ENCODE results near the gene SLAMF9. TPM values are rescaled to one million over a fixed set of nuclear protein-coding genes. Genes with fewer than 3 reads are reported as not detected.

The SLAMF9 gene
- total RNA-seq, 1 experiment from 2014 or later, result not detected

DNA sequence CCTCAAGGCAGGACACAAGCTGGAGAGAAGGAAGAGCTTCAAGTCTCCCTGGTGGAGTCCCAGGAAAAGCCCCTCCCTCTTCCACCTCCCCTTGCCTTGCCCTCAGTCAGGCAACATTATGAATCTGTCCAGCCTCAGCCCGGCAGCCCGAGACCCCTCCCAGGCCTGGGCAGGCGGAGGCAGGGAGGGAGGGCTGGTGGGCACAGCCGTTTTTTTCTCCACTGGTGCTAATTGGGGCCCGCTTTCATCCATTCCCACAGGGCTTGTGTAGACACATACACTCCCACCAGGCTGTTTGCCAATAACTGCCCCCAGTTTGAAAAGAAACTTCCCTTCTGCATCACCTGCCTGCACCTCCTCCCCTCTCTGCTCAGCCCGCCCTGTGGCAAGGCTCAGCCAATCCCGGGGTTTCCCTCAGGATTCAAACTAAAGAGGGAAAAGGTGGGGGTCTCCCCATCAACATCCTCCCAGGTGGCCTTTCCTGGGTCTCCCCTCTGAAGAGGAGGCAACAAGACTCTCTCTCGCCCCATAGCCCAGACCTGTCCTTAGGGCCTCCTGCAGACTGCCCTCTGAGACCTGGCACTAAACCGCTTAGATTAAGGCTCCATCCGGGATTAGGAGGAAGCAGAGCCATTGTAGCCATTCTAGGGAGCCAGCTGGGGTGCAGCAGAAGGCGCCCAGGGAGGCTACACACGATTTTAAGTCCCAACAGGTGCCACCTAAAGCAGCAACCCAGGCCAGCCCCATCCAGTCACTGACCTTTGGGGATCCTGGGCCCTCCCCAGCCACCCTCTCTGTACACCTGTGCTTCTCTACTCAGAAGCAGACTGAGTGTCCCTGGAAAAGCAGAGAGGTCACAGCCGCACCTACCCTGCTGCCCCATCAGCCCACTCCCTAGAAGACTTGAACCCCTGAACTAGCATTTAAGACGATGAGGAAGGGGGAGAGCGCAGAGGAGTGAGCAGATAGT is 12.2 kb downstream of the SLAMF9 start:
- CTCF ChIA-PET, result no interaction called here
- no TSS peak for BruUV-seq (replicated peaks)
- H3K4me1 ChIP-seq (ENCODE audit: insufficient read depth, low read length, poor library complexity, severe bottlenecking), result peaks cover 6% of the 10 kb centered on the region
- intact Hi-C loops (cut with micrococcal nuclease; ENCODE audit: unreplicated experiment), result no loop called here
- no peaks in the 10 kb centered on the region for H3K36me3 ChIP-seq (ENCODE audit: insufficient read depth, low read length, poor library complexity, severe bottlenecking)
- no peak for DNase-seq (ENCODE audit: low spot score)
- H3K27me3 ChIP-seq (replicated peaks; ENCODE audit: insufficient read depth, low read depth, low read length, poor library complexity), result no peaks in the 10 kb centered on the region
- TF ChIP-seq EZH2 (IDR thresholded peaks at IDR 0.05; ENCODE audit: borderline replicate concordance, low read depth, low read length, poor library complexity, severe bottlenecking), result no peak
- TF ChIP-seq, protein P1, sequence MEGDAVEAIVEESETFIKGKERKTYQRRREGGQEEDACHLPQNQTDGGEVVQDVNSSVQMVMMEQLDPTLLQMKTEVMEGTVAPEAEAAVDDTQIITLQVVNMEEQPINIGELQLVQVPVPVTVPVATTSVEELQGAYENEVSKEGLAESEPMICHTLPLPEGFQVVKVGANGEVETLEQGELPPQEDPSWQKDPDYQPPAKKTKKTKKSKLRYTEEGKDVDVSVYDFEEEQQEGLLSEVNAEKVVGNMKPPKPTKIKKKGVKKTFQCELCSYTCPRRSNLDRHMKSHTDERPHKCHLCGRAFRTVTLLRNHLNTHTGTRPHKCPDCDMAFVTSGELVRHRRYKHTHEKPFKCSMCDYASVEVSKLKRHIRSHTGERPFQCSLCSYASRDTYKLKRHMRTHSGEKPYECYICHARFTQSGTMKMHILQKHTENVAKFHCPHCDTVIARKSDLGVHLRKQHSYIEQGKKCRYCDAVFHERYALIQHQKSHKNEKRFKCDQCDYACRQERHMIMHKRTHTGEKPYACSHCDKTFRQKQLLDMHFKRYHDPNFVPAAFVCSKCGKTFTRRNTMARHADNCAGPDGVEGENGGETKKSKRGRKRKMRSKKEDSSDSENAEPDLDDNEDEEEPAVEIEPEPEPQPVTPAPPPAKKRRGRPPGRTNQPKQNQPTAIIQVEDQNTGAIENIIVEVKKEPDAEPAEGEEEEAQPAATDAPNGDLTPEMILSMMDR (conservative IDR thresholded peaks at IDR 0.05; ENCODE audit: low read depth, low read length), result no peak
- H3K9me3 ChIP-seq (ENCODE audit: low read depth, low read length, poor library complexity, severe bottlenecking), result no peaks in the 10 kb centered on the region
- POLR2A ChIA-PET (ENCODE audit: low non-redundant PET), result no interaction called here
- no peak overlapping the region for H3K4me3 ChIP-seq (ENCODE audit: low read depth, low read length, poor library complexity, severe bottlenecking)
- H3K27ac ChIP-seq (ENCODE audit: low read depth, low read length, poor library complexity, severe bottlenecking), result no peak overlapping the region

DNA sequence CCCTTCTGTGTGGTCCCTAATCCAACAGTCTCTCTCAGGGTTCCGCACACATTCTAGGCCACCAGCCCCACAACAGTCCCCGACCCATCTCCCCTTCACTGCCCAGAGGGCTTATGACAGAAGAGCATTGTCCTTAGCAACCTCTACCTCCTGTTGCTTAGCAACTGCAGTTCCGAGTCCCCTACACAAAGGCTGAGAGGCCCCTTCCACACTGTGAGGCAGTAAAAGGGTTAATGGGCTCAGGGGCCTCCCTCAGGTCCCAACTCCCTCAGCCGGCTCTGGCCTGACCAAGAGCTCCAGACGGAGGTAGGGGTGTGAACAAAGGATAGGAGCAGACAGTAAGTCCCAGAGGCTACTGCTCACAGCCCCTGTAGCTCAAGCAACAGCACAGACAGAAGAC is 12.9 kb downstream of the SLAMF9 start:
- TF ChIP-seq EZH2 (IDR thresholded peaks at IDR 0.05; ENCODE audit: borderline replicate concordance, low read depth, low read length, poor library complexity, severe bottlenecking), result no peak
- TF ChIP-seq, protein P1 (conservative IDR thresholded peaks at IDR 0.05; ENCODE audit: low read depth, low read length), result no peak
- DNase-seq (ENCODE audit: low spot score), result no peak
- CTCF ChIA-PET, result no interaction called here
- intact Hi-C loops (cut with micrococcal nuclease; ENCODE audit: unreplicated experiment), result no loop called here
- Histone ChIP-seq H3K4me3 (ENCODE audit: low read depth, low read length, poor library complexity, severe bottlenecking) (no peak overlapping the region), H3K36me3 (ENCODE audit: insufficient read depth, low read length, poor library complexity, severe bottlenecking) (no peaks in the 10 kb centered on the region), H3K9me3 (ENCODE audit: low read depth, low read length, poor library complexity, severe bottlenecking) (no peaks in the 10 kb centered on the region), H3K27me3 (replicated peaks; ENCODE audit: insufficient read depth, low read depth, low read length, poor library complexity) (no peaks in the 10 kb centered on the region), H3K27ac (ENCODE audit: low read depth, low read length, poor library complexity, severe bottlenecking) (no peak overlapping the region), H3K4me1 (ENCODE audit: insufficient read depth, low read length, poor library complexity, severe bottlenecking) (peaks cover 6% of the 10 kb centered on the region)
- POLR2A ChIA-PET (ENCODE audit: low non-redundant PET), result no interaction called here
- no TSS peak for BruUV-seq (replicated peaks)

DNA sequence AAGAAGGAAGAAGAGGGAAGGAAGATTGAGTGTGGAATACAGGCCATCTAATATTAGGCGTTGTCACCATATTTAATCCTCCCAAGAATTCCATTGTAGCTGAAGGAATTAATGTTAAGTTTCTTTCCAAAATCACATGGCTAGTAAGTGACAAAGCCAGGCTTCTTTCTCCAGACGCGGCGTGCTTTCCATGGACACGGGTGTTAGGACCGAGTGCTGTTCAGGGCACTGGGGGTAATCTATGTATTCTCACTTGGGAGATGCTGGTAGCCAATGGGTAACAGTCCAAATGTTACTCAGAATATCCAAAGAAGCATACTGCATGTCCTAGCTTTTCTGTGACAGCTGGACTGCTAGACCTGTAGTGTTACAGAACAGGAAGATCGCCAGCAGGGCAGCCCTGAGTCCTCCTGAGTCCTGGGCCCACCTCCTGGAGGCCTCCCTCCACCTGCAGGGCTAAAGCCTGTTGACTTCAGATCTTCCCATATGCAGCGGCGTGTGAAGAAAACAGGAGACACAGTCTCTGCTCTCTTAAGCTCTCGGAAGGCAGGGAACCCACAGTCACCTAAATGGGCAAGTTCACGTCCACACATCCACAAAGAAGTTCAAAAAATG is 13.9 kb downstream of the SLAMF9 start:
- no peak for TF ChIP-seq EZH2 (IDR thresholded peaks at IDR 0.05; ENCODE audit: borderline replicate concordance, low read depth, low read length, poor library complexity, severe bottlenecking)
- TF ChIP-seq, protein P1 (conservative IDR thresholded peaks at IDR 0.05; ENCODE audit: low read depth, low read length), result no peak
- H3K27ac ChIP-seq (ENCODE audit: low read depth, low read length, poor library complexity, severe bottlenecking), result no peak overlapping the region
- H3K36me3 ChIP-seq (ENCODE audit: insufficient read depth, low read length, poor library complexity, severe bottlenecking), result no peaks in the 10 kb centered on the region
- no peaks in the 10 kb centered on the region for H3K27me3 ChIP-seq (replicated peaks; ENCODE audit: insufficient read depth, low read depth, low read length, poor library complexity)
- intact Hi-C loops (cut with micrococcal nuclease; ENCODE audit: unreplicated experiment), result no loop called here
- no TSS peak for BruUV-seq (replicated peaks)
- DNase-seq (ENCODE audit: low spot score), result no peak
- H3K9me3 ChIP-seq (ENCODE audit: low read depth, low read length, poor library complexity, severe bottlenecking), result no peaks in the 10 kb centered on the region
- peaks cover 6% of the 10 kb centered on the region for H3K4me1 ChIP-seq (ENCODE audit: insufficient read depth, low read length, poor library complexity, severe bottlenecking)
- no peak overlapping the region for H3K4me3 ChIP-seq (ENCODE audit: low read depth, low read length, poor library complexity, severe bottlenecking)
- ChIA-PET POLR2A (ENCODE audit: low non-redundant PET) (no interaction called here), CTCF (interaction anchor here (1.3 kb wide), 1 partner anchor 68 kb away, joined by 4 read pairs; no protein-coding TSS in a partner anchor)
